CD8-positive, alpha-beta memory T cell (primary cell): Measurements from ENCODE around the gene ZNF684. TPM values are rescaled to one million over a fixed set of nuclear protein-coding genes. Genes with fewer than 3 reads are reported as not detected.

ENCODE experiments used
- CTCF ChIA-PET: fragments of 350-600 bp; sonication (Branson Sonifier 250); formaldehyde crosslinking; loops from one replicate; lab custom pipeline; 2021; ENCODE audit warnings: antibody characterized with exemption; lab: Charles Lee
- POLR2A ChIA-PET: fragments of 350-600 bp; sonication (Branson Sonifier 250); formaldehyde crosslinking; loops from one replicate; lab custom pipeline; 2021; ENCODE audit warnings: antibody characterized with exemption; lab: Charles Lee
- DNase-seq, 5 donors: peaks; one replicate each; pipeline versions ENCODE4 v3.0.0 to v3.0.0-alpha.2; 2020 to 2022; ENCODE audit warnings: mixed read lengths in 1 of 5
- H3K27ac ChIP-seq: one replicate; pipeline ENCODE4 v1.7.0; 2013; ENCODE audit warnings: low read depth, mild to moderate bottlenecking, low read length, moderate library complexity
- H3K27me3 ChIP-seq: 2 replicates; pipeline ENCODE4 v1.7.0; 2013; ENCODE audit warnings: low read length, mild to moderate bottlenecking; ENCODE audit not compliant: insufficient read depth, poor library complexity, severe bottlenecking
- H3K36me3 ChIP-seq: 2 replicates; pipeline ENCODE4 v1.7.0; 2013; ENCODE audit warnings: mild to moderate bottlenecking, low read length, moderate library complexity; ENCODE audit not compliant: insufficient read depth
- H3K4me1 ChIP-seq: 2 replicates; pipeline ENCODE4 v1.7.0; 2013; ENCODE audit warnings: mild to moderate bottlenecking, low read length, moderate library complexity; ENCODE audit not compliant: insufficient read depth
- H3K4me3 ChIP-seq: 2 replicates; pipeline ENCODE4 v1.7.0; 2013; ENCODE audit warnings: mild to moderate bottlenecking, low read length
- H3K9me3 ChIP-seq: 2 replicates; pipeline ENCODE4 v1.7.0; 2013; ENCODE audit warnings: mild to moderate bottlenecking, low read length
- H3K27ac Mint-ChIP-seq, 8 donors: one replicate each; pipeline ENCODE4 v1.8.0; 2020 to 2021; ENCODE audit warnings: mixed read lengths in 8 of 8, mild to moderate bottlenecking in 6 of 8, inconsistent platforms in 3 of 8, moderate library complexity in 3 of 8
- H3K27me3 Mint-ChIP-seq, 2 donors: one replicate each; pipeline ENCODE4 v1.8.0; 2020 to 2021; ENCODE audit warnings: mixed read lengths in 2 of 2, mild to moderate bottlenecking in 1 of 2, moderate library complexity in 1 of 2
- H3K36me3 Mint-ChIP-seq, 3 donors: one replicate each; pipeline ENCODE4 v1.8.0; 2020 to 2021; ENCODE audit warnings: mixed read lengths in 3 of 3, inconsistent platforms in 1 of 3, mild to moderate bottlenecking in 1 of 3
- H3K4me1 Mint-ChIP-seq, 3 donors: one replicate each; pipeline ENCODE4 v1.8.0; 2020 to 2021; ENCODE audit warnings: mixed read lengths in 3 of 3, inconsistent platforms in 1 of 3, mild to moderate bottlenecking in 1 of 3
- H3K4me3 Mint-ChIP-seq, 7 donors: one replicate each; pipeline ENCODE4 v1.8.0; 2020 to 2021; ENCODE audit warnings: mixed read lengths in 7 of 7, mild to moderate bottlenecking in 6 of 7, moderate library complexity in 4 of 7, inconsistent platforms in 2 of 7
- H3K9me3 Mint-ChIP-seq, 5 donors: one replicate each; pipeline ENCODE4 v1.8.0; 2020 to 2022; ENCODE audit warnings: mixed read lengths in 5 of 5, mild to moderate bottlenecking in 3 of 5, moderate library complexity in 2 of 5, inconsistent platforms in 1 of 5
- polyA plus RNA-seq: library from polyadenylated mRNA; unstranded; fragments of 300-500 nt; fragmentation: Illumina TruSeq; gene quantifications from one replicate; pipeline ENCODE4 v1.2.3, GENCODE V29; 2021
- total RNA-seq, 2 experiments: library from RNA; stranded (reverse); gene quantifications; one replicate each; pipeline ENCODE4 v1.2.3, GENCODE V29; 2021

The ZNF684 gene
- total and polyA plus RNA-seq, 3 experiments from 2014 or later = 4.5 to 5.9 (median 4.7) TPM

DNA sequence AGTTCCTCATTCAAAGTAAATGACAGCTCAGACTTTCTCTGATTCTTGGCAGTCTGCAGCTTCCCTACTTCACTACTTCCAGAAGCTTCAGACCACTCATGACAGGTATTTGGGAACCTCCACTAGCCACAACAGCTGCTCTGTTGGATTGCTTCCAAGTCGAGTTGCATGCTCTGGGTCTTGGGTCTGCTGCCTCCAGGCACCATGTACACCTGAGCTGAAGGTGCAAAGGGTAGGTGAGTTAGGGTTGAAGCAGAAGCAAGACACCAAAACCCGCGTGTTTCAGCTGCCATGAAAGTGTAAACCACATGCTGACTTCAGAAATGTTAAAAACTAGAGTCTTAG is 62.7 kb downstream of the ZNF684 start:
- DNase-seq = no peak
- H3K4me3 Mint-ChIP-seq = no peak overlapping the region
- Histone ChIP-seq H3K36me3 (no peaks in the 10 kb centered on the region), H3K9me3 (no peaks in the 10 kb centered on the region), H3K27ac (no peak overlapping the region), H3K4me3 (no peak overlapping the region), H3K27me3 (no peaks in the 10 kb centered on the region), H3K4me1 (no peaks in the 10 kb centered on the region)
- peaks cover 8% of the 10 kb centered on the region in 2 donors for H3K27me3 Mint-ChIP-seq
- H3K27ac Mint-ChIP-seq = no peak overlapping the region
- H3K36me3 Mint-ChIP-seq = no peaks in the 10 kb centered on the region
- CTCF ChIA-PET = no interaction called here
- POLR2A ChIA-PET = no interaction called here
- no peaks in the 10 kb centered on the region for H3K9me3 Mint-ChIP-seq
- H3K4me1 Mint-ChIP-seq = peaks cover 3 to 7% (median 4%) of the 10 kb centered on the region in 3 donors

GRCh38 chr1:40595623-40596022 is 64.2 kb downstream of the ZNF684 start:
- Mint-ChIP-seq H3K4me3 (no peak overlapping the region), H3K36me3 (no peaks in the 10 kb centered on the region), H3K27ac (no peak overlapping the region), H3K27me3 (peaks cover 9 to 10% of the 10 kb centered on the region in 2 donors), H3K9me3 (no peaks in the 10 kb centered on the region), H3K4me1 (peaks cover 3 to 7% (median 4%) of the 10 kb centered on the region in 3 donors)
- no peak for DNase-seq
- H3K27me3 ChIP-seq = no peaks in the 10 kb centered on the region
- H3K4me3 ChIP-seq = no peak overlapping the region
- H3K9me3 ChIP-seq = no peaks in the 10 kb centered on the region
- ChIA-PET POLR2A (interaction anchor here (0.6 kb wide), 1 partner anchor 60 kb away, joined by 5 read pairs; no protein-coding TSS in a partner anchor), CTCF (interaction anchor here (0.5 kb wide), 1 partner anchor 47 kb away, joined by 3 read pairs; no protein-coding TSS in a partner anchor)
- H3K4me1 ChIP-seq = no peaks in the 10 kb centered on the region
- H3K27ac ChIP-seq = no peak overlapping the region
- no peaks in the 10 kb centered on the region for H3K36me3 ChIP-seq

Other genes with a start within 250 kb of the ZNF684 start
- 1 to 10 TPM; 4.4 to 5.5 TPM for gene COL9A2, start 214.4 kb upstream of the ZNF684 start, total RNA-seq
- 0.68 TPM for gene COL9A2, start 214.4 kb upstream of the ZNF684 start, polyA plus RNA-seq
- 100 to 1,000 TPM; 144 to 146 TPM for gene SMAP2, start 157.9 kb upstream of the ZNF684 start, total RNA-seq
- 340 TPM for gene SMAP2, start 157.9 kb upstream of the ZNF684 start, polyA plus RNA-seq
- 1 to 10 TPM; 5.6 to 5.9 TPM for gene ZFP69B, start 81.2 kb upstream of the ZNF684 start, total RNA-seq
- 2.3 TPM for gene ZFP69B, start 81.2 kb upstream of the ZNF684 start, polyA plus RNA-seq
- gene ZFP69, start 54.3 kb upstream of the ZNF684 start, total RNA-seq = 1 to 10 TPM; 2.8 to 2.9 TPM
- 5.4 TPM for gene ZFP69, start 54.3 kb upstream of the ZNF684 start, polyA plus RNA-seq
- gene EXO5, start 22.9 kb upstream of the ZNF684 start, total RNA-seq = 10 to 100 TPM; 14.7 to 14.9 TPM
- 8.3 TPM for gene EXO5, start 22.9 kb upstream of the ZNF684 start, polyA plus RNA-seq
- gene RIMS3, start 134.0 kb downstream of the ZNF684 start, total RNA-seq = 1 to 10 TPM; 1.4 to 1.7 TPM
- 5.4 TPM for gene RIMS3, start 134.0 kb downstream of the ZNF684 start, polyA plus RNA-seq
- 10 to 100 TPM; 61.3 to 61.6 TPM for gene NFYC, start 160.1 kb downstream of the ZNF684 start, total RNA-seq
- gene NFYC, start 160.1 kb downstream of the ZNF684 start, polyA plus RNA-seq = 51.3 TPM